Hepatocyte (in vitro differentiated cells): ENCODE data around the gene HRAS. TPM values are rescaled to one million over a fixed set of nuclear protein-coding genes. Genes with fewer than 3 reads are reported as not detected.

Experiments used
- DNase-seq: peaks from one replicate; pipeline ENCODE4 v3.0.0-alpha.2; 2016; ENCODE audit warnings: low spot score
- H2AFZ ChIP-seq: fragments of 200-600 bp; sonication (generic); 2 replicates; pipeline ENCODE4 v1.6.0; 2016; ENCODE audit warnings: antibody characterized with exemption, mild to moderate bottlenecking
- H3K27ac ChIP-seq: fragments of 200-600 bp; sonication (generic); 2 replicates; pipeline ENCODE4 v1.5.1; 2016; ENCODE audit warnings: mild to moderate bottlenecking
- H3K27me3 ChIP-seq: fragments of 200-600 bp; sonication (generic); 2 replicates; pipeline ENCODE4 v1.6.1; 2016
- H3K36me3 ChIP-seq: fragments of 200-600 bp; sonication (generic); replicated peaks from 2 replicates; pipeline ENCODE4 v1.5.1; 2016; ENCODE audit warnings: low read depth; ENCODE audit not compliant: insufficient read depth
- H3K4me1 ChIP-seq: fragments of 200-600 bp; sonication (generic); 2 replicates; pipeline ENCODE4 v1.5.1; 2016; ENCODE audit warnings: mild to moderate bottlenecking, moderate library complexity; ENCODE audit not compliant: insufficient read depth
- H3K4me2 ChIP-seq: fragments of 200-600 bp; sonication (generic); 2 replicates; pipeline ENCODE4 v1.6.0; 2016
- H3K4me3 ChIP-seq: fragments of 200-600 bp; sonication (generic); 2 replicates; pipeline ENCODE4 v1.5.1; 2016; ENCODE audit warnings: mild to moderate bottlenecking
- H3K79me2 ChIP-seq: fragments of 200-600 bp; sonication (generic); 2 replicates; pipeline ENCODE4 v1.6.0; 2017; ENCODE audit warnings: mild to moderate bottlenecking
- H3K9me2 ChIP-seq: fragments of 200-600 bp; sonication (generic); replicated peaks from 2 replicates; pipeline ENCODE4 v1.6.0; 2017; ENCODE audit warnings: mild to moderate bottlenecking; ENCODE audit not compliant: insufficient read depth
- H3K9me3 ChIP-seq: fragments of 200-600 bp; sonication (generic); 2 replicates; pipeline ENCODE4 v1.5.1; 2016; ENCODE audit warnings: low read depth, mild to moderate bottlenecking
- H4K20me1 ChIP-seq: fragments of 200-600 bp; sonication (generic); 2 replicates; pipeline ENCODE4 v1.6.0; 2016; ENCODE audit warnings: mild to moderate bottlenecking; ENCODE audit not compliant: insufficient read depth, poor library complexity, severe bottlenecking
- CTCF ChIP-seq: fragments of 200-600 bp; sonication (generic); IDR thresholded peaks from 2 replicates; pipeline ENCODE4 v1.5.1; 2016; ENCODE audit warnings: antibody characterized with exemption, mild to moderate bottlenecking; ENCODE audit not compliant: poor library complexity
- EZH2 ChIP-seq: fragments of 200-600 bp; sonication (generic); IDR thresholded peaks from 2 replicates; pipeline ENCODE4 v1.6.1; 2016; ENCODE audit warnings: antibody characterized with exemption, mild to moderate bottlenecking, borderline replicate concordance
- EZH2phosphoT487 ChIP-seq: fragments of 200-600 bp; sonication (generic); IDR thresholded peaks from one replicate; pipeline ENCODE4 v1.6.1; 2018; ENCODE audit warnings: antibody characterized with exemption, mild to moderate bottlenecking, low read depth, moderate library complexity; ENCODE audit not compliant: unreplicated experiment, severe bottlenecking
- WGBS: methylation state at CpG from one replicate; pipeline ENCODE4 v1.1.6; 2016; ENCODE audit warnings: low lambda C conversion rate; ENCODE audit errors: missing lambda C conversion rate; 5-methylcytosine and 5-hydroxymethylcytosine counted together
- microRNA counts: library from miRNA; unstranded; fragments of <30 nt; microRNA quantifications from one replicate; lab custom pipeline; 2017
- microRNA-seq: library from miRNA; unstranded; fragments of <30 nt; microRNA quantifications from one replicate; pipeline ENCODE4, GENCODE V29; 2017
- polyA plus RNA-seq: library from polyadenylated mRNA; unstranded; fragments of >200 nt; fragmentation: Nextera tagmentation; extraction: Ambion mirVana; gene quantifications from 2 replicates; pipeline ENCODE4 v1.2.1, GENCODE V29; 2016
- small RNA-seq: library from RNA; depleted of rRNA; stranded (forward); fragments of <200 nt; gene quantifications from one replicate; pipeline ENCODE3, GENCODE V24; 2014
- total RNA-seq: library from RNA; depleted of rRNA; stranded (reverse); fragments of >200 nt; gene quantifications from 2 replicates; pipeline ENCODE4 v1.2.3, GENCODE V29; 2014

HRAS gene
- total and polyA plus RNA-seq, 2 experiments from 2014 or later: 28.4 to 57.9 TPM

GRCh38 chr11:487571-488021 is 47.8 kb downstream of the HRAS start:
- H3K27ac ChIP-seq: no peak overlapping the region
- no peaks in the 10 kb centered on the region for H3K4me1 ChIP-seq
- no peaks in the 10 kb centered on the region for H3K79me2 ChIP-seq
- TF ChIP-seq EZH2phosphoT487 (no peak), CTCF (no peak), EZH2 (no peak)
- 94% methylated on average over 21 of the region's 22 CpGs for WGBS
- H3K9me2 ChIP-seq: no peaks in the 10 kb centered on the region
- no peaks in the 10 kb centered on the region for H3K36me3 ChIP-seq
- no peak overlapping the region for H3K4me2 ChIP-seq
- no peak overlapping the region for H2AFZ ChIP-seq
- H3K9me3 ChIP-seq: no peaks in the 10 kb centered on the region
- H3K27me3 ChIP-seq: no peaks in the 10 kb centered on the region
- no peak overlapping the region for H3K4me3 ChIP-seq
- no peak for DNase-seq
- H4K20me1 ChIP-seq: no peaks in the 10 kb centered on the region

GRCh38 chr11:486189-486588 is 49.2 kb downstream of the HRAS start:
- no peaks in the 10 kb centered on the region for H3K9me3 ChIP-seq
- H3K4me2 ChIP-seq: no peak overlapping the region
- no peak overlapping the region for H3K27ac ChIP-seq
- H3K4me1 ChIP-seq: no peaks in the 10 kb centered on the region
- DNase-seq: no peak
- H3K27me3 ChIP-seq: no peaks in the 10 kb centered on the region
- H4K20me1 ChIP-seq: no peaks in the 10 kb centered on the region
- H3K79me2 ChIP-seq: no peaks in the 10 kb centered on the region
- H3K36me3 ChIP-seq: no peaks in the 10 kb centered on the region
- no peak overlapping the region for H2AFZ ChIP-seq
- no peak overlapping the region for H3K4me3 ChIP-seq
- WGBS: 96% methylated on average over 14 of the region's 23 CpGs
- no peaks in the 10 kb centered on the region for H3K9me2 ChIP-seq
- TF ChIP-seq EZH2phosphoT487: no peak
- TF ChIP-seq CTCF: no peak
- no peak for TF ChIP-seq EZH2

GRCh38 chr11:484616-485015 is 50.8 kb downstream of the HRAS start:
- Histone ChIP-seq H3K36me3 (no peaks in the 10 kb centered on the region), H3K4me3 (no peak overlapping the region), H3K79me2 (no peaks in the 10 kb centered on the region), H2AFZ (no peak overlapping the region), H3K27me3 (no peaks in the 10 kb centered on the region), H3K9me2 (no peaks in the 10 kb centered on the region), H3K9me3 (no peaks in the 10 kb centered on the region), H3K4me2 (no peak overlapping the region), H3K4me1 (no peaks in the 10 kb centered on the region), H4K20me1 (no peaks in the 10 kb centered on the region), H3K27ac (no peak overlapping the region)
- WGBS: over 99% methylated on average over 31 of the region's 38 CpGs
- DNase-seq: no peak
- TF ChIP-seq EZH2phosphoT487 (no peak), EZH2 (no peak), CTCF (no peak)

MicroRNAs within 50 kb of the gene (microRNA counts, 767-probe panel; counts per million panel counts)
- microRNA hsa-miR-210 (lab: Ali Mortazavi, UCI): not detected

Small RNA genes within 50 kb of the gene (microRNA-seq; reads per million reads assigned to microRNA genes)
- gene MIR210: 868 reads per million, percentile 77 among the genes with 10 or more reads in this experiment

Small RNA genes within 50 kb of the gene (small RNA-seq; reads per million reads assigned to genes)
- gene MIR210: 39.3 reads per million, percentile 97 among the genes with 10 or more reads in this experiment

Other genes with a start within 250 kb of the HRAS start
- 12.0 and 19.2 TPM in 2 replicates for gene PGGHG, start 246.4 kb downstream of the HRAS start, total RNA-seq
- 27.9 and 44.0 TPM in 2 replicates for gene PGGHG, start 246.4 kb downstream of the HRAS start, polyA plus RNA-seq
- gene IFITM5, start 236.1 kb downstream of the HRAS start, total RNA-seq: not detected in 2 replicates
- 0.36 TPM in 1 of 2 replicates, not detected in the other for gene IFITM5, start 236.1 kb downstream of the HRAS start, polyA plus RNA-seq
- 59.2 and 74.6 TPM in 2 replicates for gene IFITM2, start 227.8 kb downstream of the HRAS start, total RNA-seq
- 504 and 535 TPM in 2 replicates for gene IFITM2, start 227.8 kb downstream of the HRAS start, polyA plus RNA-seq
- 98.0 and 98.9 TPM in 2 replicates for gene IFITM1, start 221.5 kb downstream of the HRAS start, total RNA-seq
- gene IFITM1, start 221.5 kb downstream of the HRAS start, polyA plus RNA-seq: 159 and 201 TPM in 2 replicates
- gene IFITM3, start 214.7 kb downstream of the HRAS start, total RNA-seq: 166 and 182 TPM in 2 replicates
- 2,035 and 2,121 TPM in 2 replicates for gene IFITM3, start 214.7 kb downstream of the HRAS start, polyA plus RNA-seq
- 27.8 and 38.8 TPM in 2 replicates for gene B4GALNT4, start 166.1 kb downstream of the HRAS start, total RNA-seq
- gene B4GALNT4, start 166.1 kb downstream of the HRAS start, polyA plus RNA-seq: 30.0 and 44.6 TPM in 2 replicates
- 55.6 and 62.1 TPM in 2 replicates for gene PKP3, start 141.4 kb downstream of the HRAS start, total RNA-seq
- gene PKP3, start 141.4 kb downstream of the HRAS start, polyA plus RNA-seq: 89.5 and 91.3 TPM in 2 replicates
- gene SIGIRR, start 120.6 kb downstream of the HRAS start, total RNA-seq: 42.4 and 52.1 TPM in 2 replicates
- 77.4 and 85.3 TPM in 2 replicates for gene SIGIRR, start 120.6 kb downstream of the HRAS start, polyA plus RNA-seq
- gene ANO9, start 93.6 kb downstream of the HRAS start, total RNA-seq: 19.5 and 21.2 TPM in 2 replicates
- gene ANO9, start 93.6 kb downstream of the HRAS start, polyA plus RNA-seq: 34.9 and 35.7 TPM in 2 replicates
- 29.7 and 31.5 TPM in 2 replicates for gene PTDSS2, start 85.3 kb downstream of the HRAS start, total RNA-seq
- gene PTDSS2, start 85.3 kb downstream of the HRAS start, polyA plus RNA-seq: 50.6 and 50.8 TPM in 2 replicates
- 87.5 and 105 TPM in 2 replicates for gene RNH1, start 28.3 kb downstream of the HRAS start, total RNA-seq
- gene RNH1, start 28.3 kb downstream of the HRAS start, polyA plus RNA-seq: 199 and 200 TPM in 2 replicates
- gene LRRC56, start 2.0 kb upstream of the HRAS start, total RNA-seq: 0.64 and 1.6 TPM in 2 replicates
- 0.40 and 1.2 TPM in 2 replicates for gene LRRC56, start 2.0 kb upstream of the HRAS start, polyA plus RNA-seq
- 3.4 and 7.3 TPM in 2 replicates for gene LMNTD2, start 25.2 kb upstream of the HRAS start, total RNA-seq
- 15.9 and 19.1 TPM in 2 replicates for gene LMNTD2, start 25.2 kb upstream of the HRAS start, polyA plus RNA-seq
- gene RASSF7, start 25.4 kb upstream of the HRAS start, total RNA-seq: 47.6 and 75.8 TPM in 2 replicates
- gene RASSF7, start 25.4 kb upstream of the HRAS start, polyA plus RNA-seq: 104 and 130 TPM in 2 replicates
- gene PHRF1, start 40.9 kb upstream of the HRAS start, total RNA-seq: 25.6 and 26.9 TPM in 2 replicates
- gene PHRF1, start 40.9 kb upstream of the HRAS start, polyA plus RNA-seq: 25.6 TPM in 2 replicates
- 9.3 and 10.4 TPM in 2 replicates for gene IRF7, start 80.4 kb upstream of the HRAS start, total RNA-seq
- 24.6 and 30.4 TPM in 2 replicates for gene IRF7, start 80.4 kb upstream of the HRAS start, polyA plus RNA-seq
- 91.5 and 114 TPM in 2 replicates for gene CDHR5, start 89.4 kb upstream of the HRAS start, total RNA-seq
- gene CDHR5, start 89.4 kb upstream of the HRAS start, polyA plus RNA-seq: 142 and 166 TPM in 2 replicates
- not detected in 2 replicates for gene SCT, start 91.6 kb upstream of the HRAS start, total RNA-seq
- gene SCT, start 91.6 kb upstream of the HRAS start, polyA plus RNA-seq: 20.5 and 21.7 TPM in 2 replicates
- not detected in 2 replicates for gene DRD4, start 101.7 kb upstream of the HRAS start, total RNA-seq
- 1.1 and 2.9 TPM in 2 replicates for gene DRD4, start 101.7 kb upstream of the HRAS start, polyA plus RNA-seq
- gene DEAF1, start 159.6 kb upstream of the HRAS start, total RNA-seq: 27.2 and 41.5 TPM in 2 replicates
- 59.1 and 75.1 TPM in 2 replicates for gene DEAF1, start 159.6 kb upstream of the HRAS start, polyA plus RNA-seq
- gene TMEM80, start 160.2 kb upstream of the HRAS start, total RNA-seq: 23.8 and 26.7 TPM in 2 replicates
- 35.5 and 38.1 TPM in 2 replicates for gene TMEM80, start 160.2 kb upstream of the HRAS start, polyA plus RNA-seq
- 135 and 157 TPM in 2 replicates for gene EPS8L2, start 170.7 kb upstream of the HRAS start, total RNA-seq
- gene EPS8L2, start 170.7 kb upstream of the HRAS start, polyA plus RNA-seq: 310 and 339 TPM in 2 replicates
- gene TALDO1, start 211.9 kb upstream of the HRAS start, total RNA-seq: 132 and 137 TPM in 2 replicates
- 161 and 178 TPM in 2 replicates for gene TALDO1, start 211.9 kb upstream of the HRAS start, polyA plus RNA-seq
- gene GATD1, start 241.9 kb upstream of the HRAS start, total RNA-seq: 21.4 and 24.2 TPM in 2 replicates
- 21.6 and 29.0 TPM in 2 replicates for gene GATD1, start 241.9 kb upstream of the HRAS start, polyA plus RNA-seq